Caco-2 (cell line): ENCODE data around the gene TMEM184B. TPM values are rescaled to one million over a fixed set of nuclear protein-coding genes. Genes with fewer than 3 reads are reported as not detected.

ENCODE experiments used
- BruUV-seq: library from RNA; stranded (reverse); fragments of 400-500 nt; replicated peaks from 2 replicates; lab custom pipeline; 2021; lab: Mats Ljungman, UMichigan
- CTCF ChIA-PET: fragments of 300-600 bp; sonication (Branson Sonifier 250); formaldehyde crosslinking; loops from one replicate; lab custom pipeline; 2022; ENCODE audit warnings: antibody characterized with exemption; lab: Charles Lee
- POLR2A ChIA-PET: fragments of 300-600 bp; sonication (Branson Sonifier 250); formaldehyde crosslinking; loops from one replicate; lab custom pipeline; 2022; ENCODE audit warnings: antibody characterized with exemption; lab: Charles Lee
- DNase-seq, 2 experiments: peaks; one replicate each; pipeline versions ENCODE4 v3.0.0 to v3.0.0-alpha.2; 2020 to 2022
- H3K27me3 ChIP-seq: replicated peaks from 2 replicates; pipeline ENCODE4 v1.6.0; 2011; ENCODE audit warnings: low read length; ENCODE audit not compliant: control insufficient read depth, insufficient read depth
- H3K36me3 ChIP-seq: 2 replicates; pipeline ENCODE4 v1.5.1; 2011; ENCODE audit warnings: low read length; ENCODE audit not compliant: control insufficient read depth, insufficient read depth
- H3K4me1 ChIP-seq: fragments of 250-450 bp; sonication (Bioruptor Pico); 2 replicates; pipeline ENCODE4 v1.5.1; 2020; ENCODE audit warnings: mild to moderate bottlenecking
- H3K4me3 ChIP-seq: 2 replicates; pipeline ENCODE4 v1.5.1; 2011; ENCODE audit warnings: low read depth, mild to moderate bottlenecking, control low read depth, low read length
- H3K9me3 ChIP-seq: fragments of 250-450 bp; sonication (Bioruptor Pico); 2 replicates; pipeline ENCODE4 v1.5.1; 2020; ENCODE audit warnings: mild to moderate bottlenecking, moderate library complexity
- H3K27ac Mint-ChIP-seq: one replicate; pipeline ENCODE4 v1.8.0; 2022; ENCODE audit warnings: mixed read lengths; ENCODE audit not compliant: unreplicated experiment
- H3K27me3 Mint-ChIP-seq: one replicate; pipeline ENCODE4 v1.8.0; 2022; ENCODE audit warnings: mixed read lengths; ENCODE audit not compliant: insufficient read depth, unreplicated experiment
- H3K36me3 Mint-ChIP-seq: one replicate; pipeline ENCODE4 v1.8.0; 2022; ENCODE audit warnings: mild to moderate bottlenecking, mixed read lengths; ENCODE audit not compliant: insufficient read depth, unreplicated experiment
- H3K4me1 Mint-ChIP-seq: one replicate; pipeline ENCODE4 v1.8.0; 2022; ENCODE audit warnings: low read depth, mixed read lengths; ENCODE audit not compliant: unreplicated experiment
- H3K4me3 Mint-ChIP-seq: one replicate; pipeline ENCODE4 v1.8.0; 2022; ENCODE audit warnings: mild to moderate bottlenecking, moderate library complexity, mixed read lengths; ENCODE audit not compliant: unreplicated experiment
- H3K9me3 Mint-ChIP-seq: one replicate; pipeline ENCODE4 v1.8.0; 2022; ENCODE audit warnings: mixed read lengths; ENCODE audit not compliant: unreplicated experiment
- intact Hi-C: fragments of 100-400 bp; cut with micrococcal nuclease; formaldehyde crosslinking; loops from one replicate; pipeline ENCODE4 v1.10.0; 2022; ENCODE audit not compliant: unreplicated experiment
- total RNA-seq: library from RNA; stranded (reverse); gene quantifications from 2 replicates; pipeline ENCODE4 v1.2.3, GENCODE V29; 2022
- TF ChIP-seq, protein P1 (sequence below), 2 experiments: fragments of 200-600 bp in 1 of 2; IDR thresholded peaks; 1 replicate in 1 of 2; 2 replicates in 1 of 2; pipeline versions ENCODE4 v1.5.1 to v1.8.0; 2011 to 2022; ENCODE audit warnings: antibody characterized with exemption in 1 of 2, control low read depth in 1 of 2, inconsistent platforms in 1 of 2, low read depth in 1 of 2, low read length in 1 of 2, mild to moderate bottlenecking in 1 of 2, moderate library complexity in 1 of 2; ENCODE audit not compliant: insufficient read depth in 1 of 2, severe bottlenecking in 1 of 2, unreplicated experiment in 1 of 2

The TMEM184B gene
- total RNA-seq, 1 experiment from 2014 or later: 53.3 TPM

DNA sequence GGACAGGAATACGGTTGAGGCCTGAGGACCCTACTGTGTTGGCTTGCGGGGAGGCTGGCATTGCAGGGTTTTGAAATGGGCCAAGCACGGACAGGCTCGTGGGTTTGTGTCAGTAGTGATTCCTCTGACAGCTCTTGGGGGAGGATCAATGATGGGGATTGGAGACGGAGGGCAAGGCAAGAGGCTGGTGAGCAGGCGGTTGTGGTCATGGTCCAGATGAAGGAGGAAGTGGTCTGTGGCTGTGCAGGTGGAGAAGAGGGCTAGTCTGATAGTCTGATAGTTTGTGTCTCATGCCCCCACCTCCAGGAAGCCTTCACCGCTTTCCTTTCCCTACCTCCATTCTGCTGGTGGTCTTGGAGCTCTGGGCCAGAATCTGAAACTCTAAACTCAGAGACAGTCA lies 68.0 kb downstream of the TMEM184B start:
- no peaks in the 10 kb centered on the region for H3K9me3 ChIP-seq
- Mint-ChIP-seq H3K4me3 (no peak overlapping the region), H3K27ac (no peak overlapping the region), H3K36me3 (peaks cover 29% of the 10 kb centered on the region), H3K9me3 (no peaks in the 10 kb centered on the region), H3K4me1 (peaks cover 13% of the 10 kb centered on the region), H3K27me3 (no peaks in the 10 kb centered on the region)
- H3K4me3 ChIP-seq: no peak overlapping the region
- H3K4me1 ChIP-seq: peaks cover 9% of the 10 kb centered on the region; the same call in 1 of the 2 replicates
- ChIA-PET POLR2A (no interaction called here), CTCF (no interaction called here)
- TF ChIP-seq, protein P1, sequence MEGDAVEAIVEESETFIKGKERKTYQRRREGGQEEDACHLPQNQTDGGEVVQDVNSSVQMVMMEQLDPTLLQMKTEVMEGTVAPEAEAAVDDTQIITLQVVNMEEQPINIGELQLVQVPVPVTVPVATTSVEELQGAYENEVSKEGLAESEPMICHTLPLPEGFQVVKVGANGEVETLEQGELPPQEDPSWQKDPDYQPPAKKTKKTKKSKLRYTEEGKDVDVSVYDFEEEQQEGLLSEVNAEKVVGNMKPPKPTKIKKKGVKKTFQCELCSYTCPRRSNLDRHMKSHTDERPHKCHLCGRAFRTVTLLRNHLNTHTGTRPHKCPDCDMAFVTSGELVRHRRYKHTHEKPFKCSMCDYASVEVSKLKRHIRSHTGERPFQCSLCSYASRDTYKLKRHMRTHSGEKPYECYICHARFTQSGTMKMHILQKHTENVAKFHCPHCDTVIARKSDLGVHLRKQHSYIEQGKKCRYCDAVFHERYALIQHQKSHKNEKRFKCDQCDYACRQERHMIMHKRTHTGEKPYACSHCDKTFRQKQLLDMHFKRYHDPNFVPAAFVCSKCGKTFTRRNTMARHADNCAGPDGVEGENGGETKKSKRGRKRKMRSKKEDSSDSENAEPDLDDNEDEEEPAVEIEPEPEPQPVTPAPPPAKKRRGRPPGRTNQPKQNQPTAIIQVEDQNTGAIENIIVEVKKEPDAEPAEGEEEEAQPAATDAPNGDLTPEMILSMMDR (IDR thresholded peaks at IDR 0.05; ENCODE audit: insufficient read depth in 1 of 2, low read depth in 1 of 2, low read length in 1 of 2, severe bottlenecking in 1 of 2, unreplicated experiment in 1 of 2): no peak
- intact Hi-C loops: loop anchor here (5.0 kb wide), 1 partner anchor 368 kb away; the partner anchor contains the start of gene DMC1
- H3K36me3 ChIP-seq: no peaks in the 10 kb centered on the region
- DNase-seq: no peak
- no peaks in the 10 kb centered on the region for H3K27me3 ChIP-seq
- no TSS peak for BruUV-seq

DNA sequence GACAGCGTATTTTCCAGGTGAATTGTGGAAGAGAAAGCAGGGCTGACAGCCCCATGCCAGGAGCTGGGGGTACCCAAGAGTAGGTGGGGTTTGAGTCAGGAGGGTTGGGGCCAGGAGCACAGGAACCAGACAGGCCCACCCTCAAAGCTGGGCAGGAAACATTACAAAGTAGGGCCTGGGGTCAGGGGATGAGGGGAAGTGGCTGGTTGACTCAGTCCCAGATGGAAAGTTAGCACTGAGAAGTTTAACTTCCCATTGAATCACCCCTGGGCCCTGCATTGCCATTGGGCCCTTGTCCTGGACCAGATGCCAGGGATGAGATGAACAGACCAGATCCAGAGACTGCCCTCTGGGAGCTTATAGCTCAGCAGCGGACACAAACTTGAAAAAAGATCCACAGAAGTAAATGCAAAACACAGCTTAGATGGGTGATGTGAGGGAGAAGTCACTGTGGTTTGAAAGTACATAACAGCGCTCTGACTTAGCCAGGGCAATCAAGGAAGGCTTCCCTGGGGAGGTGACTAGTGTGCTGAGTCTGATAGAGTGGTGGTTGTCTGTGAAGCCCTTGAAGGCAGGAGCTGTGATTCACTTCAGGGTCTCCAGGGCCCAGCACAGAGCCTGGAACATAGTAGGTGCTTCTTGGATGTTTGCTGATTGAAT lies 68.8 kb downstream of the TMEM184B start:
- Mint-ChIP-seq H3K9me3 (no peaks in the 10 kb centered on the region), H3K27me3 (no peaks in the 10 kb centered on the region), H3K4me3 (peak overlapping the region; percentile 78), H3K36me3 (peaks cover 29% of the 10 kb centered on the region), H3K4me1 (peaks cover 13% of the 10 kb centered on the region), H3K27ac (no peak overlapping the region)
- intact Hi-C loops: loop anchor here (2.0 to 5.0 kb wide), 2 partner anchors 23 to 368 kb away; partner anchors contain the start of genes DMC1 and PLA2G6
- POLR2A ChIA-PET: no interaction called here
- CTCF ChIA-PET: no interaction called here
- peaks cover 9% of the 10 kb centered on the region; the same call in 1 of the 2 replicates for H3K4me1 ChIP-seq
- BruUV-seq: TSS peak; percentile 20
- TF ChIP-seq, protein P1 (IDR thresholded peaks at IDR 0.05; ENCODE audit: insufficient read depth in 1 of 2, low read depth in 1 of 2, low read length in 1 of 2, severe bottlenecking in 1 of 2, unreplicated experiment in 1 of 2): no peak
- no peaks in the 10 kb centered on the region for H3K27me3 ChIP-seq
- H3K36me3 ChIP-seq: no peaks in the 10 kb centered on the region
- no peak for DNase-seq
- peak overlapping the region; percentile 99; the same call in 1 of the 2 replicates for H3K4me3 ChIP-seq
- no peaks in the 10 kb centered on the region for H3K9me3 ChIP-seq

DNA sequence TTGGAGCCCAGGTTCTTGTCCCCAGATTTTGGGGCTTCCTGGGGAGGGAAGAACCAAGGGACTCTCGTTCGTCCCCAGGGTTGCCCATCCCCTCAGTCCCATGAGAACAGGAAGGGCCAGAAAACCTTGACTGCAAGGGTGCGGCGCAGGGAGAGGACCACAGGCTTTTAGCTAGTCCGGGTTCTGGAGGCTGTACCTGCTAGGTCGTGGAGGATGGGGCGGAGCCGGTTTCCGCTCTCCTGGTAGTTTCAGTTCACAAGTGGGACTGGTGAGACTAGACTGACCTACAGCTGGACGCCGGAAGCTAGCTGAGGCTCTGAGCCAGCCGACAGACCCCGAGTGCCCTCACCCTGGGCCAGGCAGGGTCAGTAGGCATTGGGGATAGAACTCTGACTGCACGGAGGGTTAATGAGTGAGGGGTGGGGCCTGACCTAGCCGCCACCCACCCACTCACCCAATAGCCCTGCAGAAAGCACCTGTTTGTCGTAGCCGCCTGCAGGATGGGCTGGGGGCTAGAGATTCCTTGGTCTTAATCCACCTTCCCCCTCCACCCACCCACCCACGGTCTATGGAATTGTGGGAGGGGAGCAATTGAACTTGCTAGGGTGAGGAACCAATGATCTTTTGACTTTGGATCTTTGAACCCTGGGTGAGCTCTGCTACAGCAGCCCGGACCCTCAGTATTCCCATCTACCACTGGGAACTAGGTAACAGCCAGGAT lies 69.6 kb downstream of the TMEM184B start:
- peak overlapping the region; percentile 99 for H3K4me3 ChIP-seq
- BruUV-seq: no TSS peak
- no peaks in the 10 kb centered on the region for H3K9me3 ChIP-seq
- ChIA-PET CTCF (interaction anchor here (0.9 kb wide), 1 partner anchor 15 kb away, joined by 4 read pairs; no protein-coding TSS in a partner anchor), POLR2A (interaction anchor here (1.0 kb wide), 1 partner anchor 21 kb away, joined by 5 read pairs; the partner anchor contains the start of gene PLA2G6)
- Mint-ChIP-seq H3K36me3 (peaks cover 29% of the 10 kb centered on the region), H3K27me3 (no peaks in the 10 kb centered on the region), H3K27ac (peak overlapping the region; percentile 43), H3K4me1 (peaks cover 13% of the 10 kb centered on the region), H3K9me3 (no peaks in the 10 kb centered on the region), H3K4me3 (peak overlapping the region; percentile 78)
- H3K36me3 ChIP-seq: no peaks in the 10 kb centered on the region
- no peaks in the 10 kb centered on the region for H3K27me3 ChIP-seq
- peaks cover 9% of the 10 kb centered on the region; the same call in 1 of the 2 replicates for H3K4me1 ChIP-seq
- peak; percentile 55 to 67 for DNase-seq
- TF ChIP-seq, protein P1 (IDR thresholded peaks at IDR 0.05; ENCODE audit: insufficient read depth in 1 of 2, low read depth in 1 of 2, low read length in 1 of 2, severe bottlenecking in 1 of 2, unreplicated experiment in 1 of 2): no peak
- intact Hi-C loops: loop anchor here (2.0 to 5.0 kb wide), 2 partner anchors 22 to 369 kb away; partner anchors contain the start of genes DMC1 and PLA2G6
